KMS-11 (cell line): ENCODE measurements around the gene OBSCN.

ENCODE experiments used
- H2AFZ ChIP-seq: fragments of 200-600 bp; sonication (generic); 2 replicates; pipeline ENCODE4 v1.6.1; 2016; ENCODE audit warnings: antibody characterized with exemption, mixed run types, low read depth
- H3K27ac ChIP-seq: fragments of 200-600 bp; sonication (generic); 2 replicates; pipeline ENCODE4 v1.6.1; 2016; ENCODE audit warnings: mild to moderate bottlenecking, mixed run types
- H3K27me3 ChIP-seq: fragments of 200-600 bp; sonication (generic); 2 replicates; pipeline ENCODE4 v1.6.1; 2017; ENCODE audit warnings: mild to moderate bottlenecking, low read depth, mixed run types, moderate library complexity; ENCODE audit not compliant: insufficient read depth
- H3K36me3 ChIP-seq: fragments of 200-600 bp; sonication (generic); 2 replicates; pipeline ENCODE4 v1.6.1; 2017; ENCODE audit warnings: mild to moderate bottlenecking, mixed run types; ENCODE audit not compliant: insufficient read depth
- H3K4me1 ChIP-seq: fragments of 200-600 bp; sonication (generic); 2 replicates; pipeline ENCODE4 v1.6.1; 2016; ENCODE audit warnings: mild to moderate bottlenecking, low read depth, mixed run types; ENCODE audit not compliant: poor library complexity, severe bottlenecking
- H3K4me2 ChIP-seq: fragments of 200-600 bp; sonication (generic); 2 replicates; pipeline ENCODE4 v1.7.0; 2016; ENCODE audit warnings: mild to moderate bottlenecking, mixed run types
- H3K4me3 ChIP-seq: fragments of 200-600 bp; sonication (generic); IDR thresholded peaks from 2 replicates; pipeline ENCODE4 v1.6.1; 2017; ENCODE audit warnings: low read depth, low read length, mixed read lengths; ENCODE audit not compliant: insufficient read depth
- H3K79me2 ChIP-seq: fragments of 200-600 bp; sonication (generic); 2 replicates; pipeline ENCODE4 v1.6.1; 2016; ENCODE audit warnings: low read depth, mixed run types; ENCODE audit not compliant: insufficient read depth
- H3K9ac ChIP-seq: fragments of 200-600 bp; sonication (generic); 2 replicates; pipeline ENCODE4 v1.6.1; 2016; ENCODE audit warnings: mild to moderate bottlenecking, mixed run types
- H4K20me1 ChIP-seq: fragments of 200-600 bp; sonication (generic); 2 replicates; pipeline ENCODE4 v1.6.1; 2016; ENCODE audit warnings: mild to moderate bottlenecking, mixed run types; ENCODE audit not compliant: insufficient read depth
- TF ChIP-seq, protein P1 (sequence below): fragments of 200-600 bp; sonication (generic); conservative IDR thresholded peaks from 2 replicates; pipeline ENCODE4 v1.6.1; 2017; ENCODE audit warnings: low read depth, mild to moderate bottlenecking, antibody characterized with exemption, low read length, moderate library complexity, mixed read lengths

Gene OBSCN

GRCh38 chr1:228272831-228273571, 65.2 kb downstream of the OBSCN start:
- no peaks in the 10 kb centered on the region for H3K4me1 ChIP-seq
- H2AFZ ChIP-seq = no peak overlapping the region
- no peak overlapping the region for H3K27ac ChIP-seq
- no peaks in the 10 kb centered on the region for H4K20me1 ChIP-seq
- H3K4me2 ChIP-seq = no peak overlapping the region
- H3K36me3 ChIP-seq = no peaks in the 10 kb centered on the region
- no peaks in the 10 kb centered on the region for H3K27me3 ChIP-seq
- H3K79me2 ChIP-seq = no peaks in the 10 kb centered on the region
- H3K4me3 ChIP-seq = no peak overlapping the region
- TF ChIP-seq, protein P1, sequence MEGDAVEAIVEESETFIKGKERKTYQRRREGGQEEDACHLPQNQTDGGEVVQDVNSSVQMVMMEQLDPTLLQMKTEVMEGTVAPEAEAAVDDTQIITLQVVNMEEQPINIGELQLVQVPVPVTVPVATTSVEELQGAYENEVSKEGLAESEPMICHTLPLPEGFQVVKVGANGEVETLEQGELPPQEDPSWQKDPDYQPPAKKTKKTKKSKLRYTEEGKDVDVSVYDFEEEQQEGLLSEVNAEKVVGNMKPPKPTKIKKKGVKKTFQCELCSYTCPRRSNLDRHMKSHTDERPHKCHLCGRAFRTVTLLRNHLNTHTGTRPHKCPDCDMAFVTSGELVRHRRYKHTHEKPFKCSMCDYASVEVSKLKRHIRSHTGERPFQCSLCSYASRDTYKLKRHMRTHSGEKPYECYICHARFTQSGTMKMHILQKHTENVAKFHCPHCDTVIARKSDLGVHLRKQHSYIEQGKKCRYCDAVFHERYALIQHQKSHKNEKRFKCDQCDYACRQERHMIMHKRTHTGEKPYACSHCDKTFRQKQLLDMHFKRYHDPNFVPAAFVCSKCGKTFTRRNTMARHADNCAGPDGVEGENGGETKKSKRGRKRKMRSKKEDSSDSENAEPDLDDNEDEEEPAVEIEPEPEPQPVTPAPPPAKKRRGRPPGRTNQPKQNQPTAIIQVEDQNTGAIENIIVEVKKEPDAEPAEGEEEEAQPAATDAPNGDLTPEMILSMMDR = no peak
- H3K9ac ChIP-seq = no peak overlapping the region

DNA sequence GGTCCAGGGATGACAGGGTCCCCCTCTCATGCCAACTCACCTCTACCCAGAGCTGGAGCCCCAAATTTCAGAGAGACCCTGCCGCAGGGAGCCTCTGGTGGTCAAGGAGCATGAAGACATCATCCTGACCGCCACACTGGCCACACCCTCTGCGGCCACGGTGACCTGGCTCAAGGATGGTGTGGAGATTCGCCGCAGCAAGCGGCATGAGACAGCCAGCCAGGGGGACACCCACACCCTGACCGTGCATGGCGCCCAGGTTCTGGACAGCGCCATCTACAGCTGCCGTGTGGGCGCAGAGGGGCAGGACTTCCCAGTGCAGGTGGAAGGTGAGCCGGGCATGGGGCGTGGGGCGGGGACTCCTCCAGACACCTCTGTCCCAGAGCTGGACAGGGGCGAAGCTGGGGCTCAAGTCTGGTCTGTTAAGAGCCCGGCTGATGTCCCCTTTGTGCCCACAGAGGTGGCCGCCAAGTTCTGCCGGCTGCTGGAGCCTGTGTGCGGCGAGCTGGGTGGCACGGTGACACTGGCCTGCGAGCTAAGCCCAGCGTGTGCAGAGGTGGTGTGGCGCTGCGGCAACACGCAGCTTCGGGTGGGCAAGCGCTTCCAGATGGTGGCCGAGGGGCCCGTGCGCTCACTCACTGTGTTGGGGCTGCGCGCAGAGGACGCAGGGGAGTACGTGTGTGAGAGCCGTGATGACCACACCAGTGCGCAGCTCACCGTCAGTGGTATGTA, 66.0 kb downstream of the OBSCN start:
- Histone ChIP-seq H3K4me3 (no peak overlapping the region), H3K36me3 (no peaks in the 10 kb centered on the region), H3K79me2 (no peaks in the 10 kb centered on the region), H3K27ac (no peak overlapping the region), H3K4me2 (no peak overlapping the region), H4K20me1 (no peaks in the 10 kb centered on the region), H3K4me1 (no peaks in the 10 kb centered on the region), H3K9ac (no peak overlapping the region), H3K27me3 (no peaks in the 10 kb centered on the region), H2AFZ (no peak overlapping the region)
- TF ChIP-seq, protein P1 = no peak

DNA sequence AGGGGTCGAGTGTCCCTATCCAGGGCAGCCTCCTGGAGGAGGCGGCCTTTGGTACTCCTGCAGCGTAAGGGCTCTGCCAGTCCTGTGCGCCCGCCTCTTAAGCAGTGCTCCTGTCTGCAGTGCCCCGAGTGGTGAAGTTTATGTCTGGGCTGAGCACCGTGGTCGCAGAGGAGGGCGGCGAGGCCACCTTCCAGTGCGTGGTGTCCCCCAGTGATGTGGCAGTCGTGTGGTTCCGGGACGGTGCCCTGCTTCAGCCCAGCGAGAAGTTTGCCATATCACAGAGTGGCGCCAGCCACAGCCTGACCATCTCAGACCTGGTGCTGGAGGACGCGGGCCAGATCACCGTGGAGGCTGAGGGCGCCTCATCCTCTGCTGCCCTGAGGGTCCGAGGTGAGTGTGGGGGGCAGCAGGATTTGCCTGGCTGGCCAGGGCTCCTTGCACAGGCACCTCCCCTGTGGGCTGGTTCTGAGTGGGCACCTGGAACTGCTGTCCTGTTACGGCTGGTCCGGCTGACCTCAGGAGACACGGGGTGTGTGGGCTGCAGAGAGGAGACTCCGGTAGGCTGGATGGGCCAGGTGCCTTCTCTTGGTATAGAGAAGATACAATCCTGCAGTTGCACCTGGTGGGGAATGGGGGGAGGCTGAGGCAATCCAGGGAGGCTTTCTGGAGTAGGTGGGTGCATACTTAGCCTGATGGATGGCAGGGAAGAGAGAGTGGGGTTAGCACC, 66.8 kb downstream of the OBSCN start:
- Histone ChIP-seq H4K20me1 (no peaks in the 10 kb centered on the region), H3K4me3 (no peak overlapping the region), H3K36me3 (no peaks in the 10 kb centered on the region), H3K27me3 (no peaks in the 10 kb centered on the region), H3K27ac (no peak overlapping the region), H2AFZ (no peak overlapping the region), H3K4me1 (no peaks in the 10 kb centered on the region), H3K9ac (no peak overlapping the region), H3K4me2 (no peak overlapping the region), H3K79me2 (no peaks in the 10 kb centered on the region)
- TF ChIP-seq, protein P1 = no peak

GRCh38 chr1:228275179-228275429, 67.3 kb downstream of the OBSCN start:
- TF ChIP-seq, protein P1 = no peak
- H3K4me3 ChIP-seq = no peak overlapping the region
- peak overlapping the region; percentile 42; the same call in 1 of the 2 replicates for H3K4me2 ChIP-seq
- no peaks in the 10 kb centered on the region for H3K4me1 ChIP-seq
- no peak overlapping the region for H2AFZ ChIP-seq
- no peaks in the 10 kb centered on the region for H3K36me3 ChIP-seq
- no peaks in the 10 kb centered on the region for H3K79me2 ChIP-seq
- H3K9ac ChIP-seq = no peak overlapping the region
- no peaks in the 10 kb centered on the region for H3K27me3 ChIP-seq
- H4K20me1 ChIP-seq = no peaks in the 10 kb centered on the region
- H3K27ac ChIP-seq = no peak overlapping the region
